IMR-90 (cell line): ENCODE results near the gene BTK. TPM values are rescaled to one million over a fixed set of nuclear protein-coding genes. Genes with fewer than 3 reads are reported as not detected.

Experiments
- ATAC-seq: fragments of 200-7000 bp; cut with Tn5 transposase; 2 replicates; pipeline ENCODE4 v1.9.1; 2020; ENCODE audit warnings: low read depth, mild to moderate bottlenecking, moderate library complexity
- BruUV-seq: library from RNA; stranded (reverse); fragments of 400-500 nt; replicated peaks from 2 replicates; lab custom pipeline; 2021; lab: Mats Ljungman, UMichigan
- CTCF ChIA-PET: fragments of 300-600 bp; formaldehyde crosslinking; extraction: SDS; loops from one replicate; lab custom pipeline; 2021; ENCODE audit warnings: antibody characterized with exemption; lab: Yijun Ruan, JAX
- POLR2A ChIA-PET: fragments of 300-600 bp; sonication (Branson Sonifier 250); formaldehyde crosslinking; loops from one replicate; lab custom pipeline; 2022; ENCODE audit warnings: antibody characterized with exemption; ENCODE audit not compliant: unreplicated experiment; lab: Charles Lee
- DNase-seq: peaks from one replicate; pipeline ENCODE4 v3.0.0; 2013
- H2AFZ ChIP-seq: replicated peaks from 2 replicates; pipeline ENCODE3; 2013; ENCODE audit warnings: low read length, mild to moderate bottlenecking; ENCODE audit not compliant: poor library complexity
- H2AK5ac ChIP-seq: 2 replicates; pipeline ENCODE4 v1.6.1; 2013; ENCODE audit warnings: low read depth, low read length, inconsistent platforms
- H2AK9ac ChIP-seq: replicated peaks from 2 replicates; pipeline ENCODE3; 2013; ENCODE audit warnings: mild to moderate bottlenecking, low read depth, low read length, moderate library complexity; ENCODE audit not compliant: poor library complexity
- H2BK120ac ChIP-seq: 2 replicates; pipeline ENCODE4 v1.6.1; 2013; ENCODE audit warnings: low read depth, low read length, inconsistent platforms
- H2BK15ac ChIP-seq: 3 replicates; pipeline ENCODE4 v1.6.1; 2013; ENCODE audit warnings: low read depth, low read length, inconsistent platforms
- H2BK20ac ChIP-seq: 2 replicates; pipeline ENCODE4 v1.6.1; 2013; ENCODE audit warnings: low read depth, mild to moderate bottlenecking, inconsistent platforms, low read length, moderate library complexity
- H2BK5ac ChIP-seq: 2 replicates; pipeline ENCODE4 v1.6.1; 2013; ENCODE audit warnings: mild to moderate bottlenecking, low read depth, low read length, inconsistent platforms; ENCODE audit not compliant: poor library complexity, severe bottlenecking
- H3K14ac ChIP-seq: replicated peaks from 2 replicates; pipeline ENCODE4 v1.6.1; 2013; ENCODE audit warnings: low read depth, low read length, inconsistent platforms
- H3K18ac ChIP-seq: 2 replicates; pipeline ENCODE4 v1.6.1; 2013; ENCODE audit warnings: low read depth, low read length, control low read depth
- H3K23ac ChIP-seq: 2 replicates; pipeline ENCODE4 v1.6.1; 2013; ENCODE audit warnings: low read depth, low read length, inconsistent platforms
- H3K27ac ChIP-seq: 2 replicates; pipeline ENCODE4 v1.5.1; 2013; ENCODE audit warnings: mild to moderate bottlenecking, control low read depth, low read length; ENCODE audit not compliant: insufficient read depth
- H3K27me3 ChIP-seq: 2 replicates; pipeline ENCODE4 v1.6.1; 2013; ENCODE audit warnings: low read length; ENCODE audit not compliant: control insufficient read depth, insufficient read depth
- H3K36me3 ChIP-seq: 2 replicates; pipeline ENCODE4 v1.6.1; 2013; ENCODE audit warnings: low read length, mixed read lengths; ENCODE audit not compliant: control insufficient read depth, insufficient read depth
- H3K4ac ChIP-seq: 2 replicates; pipeline ENCODE4 v1.6.1; 2013; ENCODE audit warnings: low read depth, low read length, inconsistent platforms
- H3K4me1 ChIP-seq: 2 replicates; pipeline ENCODE4 v1.6.1; 2013; ENCODE audit warnings: low read length, mixed read lengths; ENCODE audit not compliant: control insufficient read depth, insufficient read depth
- H3K4me2 ChIP-seq: 2 replicates; pipeline ENCODE4 v1.6.1; 2013; ENCODE audit warnings: low read depth, mild to moderate bottlenecking, control low read depth, low read length, moderate library complexity
- H3K4me3 ChIP-seq: 2 replicates; pipeline ENCODE4 v1.5.1; 2013; ENCODE audit warnings: low read depth, mild to moderate bottlenecking, control low read depth, low read length, moderate library complexity; ENCODE audit not compliant: insufficient read depth
- H3K56ac ChIP-seq: 2 replicates; pipeline ENCODE4 v1.6.1; 2013; ENCODE audit warnings: low read length, inconsistent platforms; ENCODE audit not compliant: insufficient read depth; ENCODE audit errors: extremely low read depth
- H3K79me1 ChIP-seq, 2 experiments: 2 replicates each; pipeline ENCODE4 v1.6.1; 2013; ENCODE audit warnings: low read length in 2 of 2, inconsistent platforms in 1 of 2, low read depth in 1 of 2
- H3K9ac ChIP-seq: 2 replicates; pipeline ENCODE4 v1.6.1; 2013; ENCODE audit warnings: low read depth, low read length, control low read depth
- H3K9me1 ChIP-seq: 2 replicates; pipeline ENCODE4 v1.6.1; 2013; ENCODE audit warnings: low read length, inconsistent platforms; ENCODE audit not compliant: insufficient read depth
- H3K9me3 ChIP-seq: 2 replicates; pipeline ENCODE4 v1.6.1; 2013; ENCODE audit warnings: low read length; ENCODE audit not compliant: control insufficient read depth, insufficient read depth
- H4K20me1 ChIP-seq: 2 replicates; pipeline ENCODE4 v1.6.1; 2013; ENCODE audit warnings: low read length, inconsistent platforms; ENCODE audit not compliant: insufficient read depth
- H4K5ac ChIP-seq: 2 replicates; pipeline ENCODE4 v1.6.1; 2013; ENCODE audit warnings: mild to moderate bottlenecking, low read depth, low read length, control low read depth
- H4K8ac ChIP-seq, 2 experiments: 2 replicates each; pipeline ENCODE4 v1.6.1; 2013; ENCODE audit warnings: low read depth in 2 of 2, low read length in 2 of 2, control low read depth in 1 of 2, inconsistent platforms in 1 of 2
- H4K91ac ChIP-seq: 2 replicates; pipeline ENCODE4 v1.6.1; 2013; ENCODE audit warnings: low read depth, low read length, inconsistent platforms; ENCODE audit not compliant: insufficient read depth
- BHLHE40 ChIP-seq: fragments of 150-350 bp; IDR thresholded peaks from 2 replicates; pipeline ENCODE4 v1.6.1; 2016; ENCODE audit warnings: mild to moderate bottlenecking, low read depth, low read length
- CEBPB ChIP-seq: IDR thresholded peaks from 2 replicates; pipeline ENCODE4 v1.6.1; 2012; ENCODE audit warnings: low read depth, low read length, improper control_type of control experiment
- CHD1 ChIP-seq: IDR thresholded peaks from 2 replicates; pipeline ENCODE4 v1.6.1; 2012; ENCODE audit warnings: low read depth, low read length, improper control_type of control experiment
- CTCF ChIP-seq: conservative IDR thresholded peaks from 2 replicates; pipeline ENCODE4 v1.5.1; 2012; ENCODE audit warnings: mild to moderate bottlenecking, low read depth, low read length, improper control_type of control experiment
- MAZ ChIP-seq: IDR thresholded peaks from 2 replicates; pipeline ENCODE4 v1.6.1; 2012; ENCODE audit warnings: low read depth, mild to moderate bottlenecking, low read length, improper control_type of control experiment, moderate library complexity, borderline replicate concordance
- MXI1 ChIP-seq: IDR thresholded peaks from 2 replicates; pipeline ENCODE4 v1.6.1; 2012; ENCODE audit warnings: low read depth, mild to moderate bottlenecking, low read length, moderate library complexity, borderline replicate concordance
- NFE2L2 ChIP-seq: fragments of 150-350 bp; IDR thresholded peaks from 2 replicates; pipeline ENCODE4 v1.6.1; 2016; ENCODE audit warnings: low read depth, mild to moderate bottlenecking, low read length
- POLR2A ChIP-seq: IDR thresholded peaks from 2 replicates; pipeline ENCODE4 v1.6.1; 2012; ENCODE audit warnings: mild to moderate bottlenecking, low read depth, low read length
- RAD21 ChIP-seq: IDR thresholded peaks from 2 replicates; pipeline ENCODE4 v1.6.1; 2012; ENCODE audit warnings: low read length, improper control_type of control experiment
- RCOR1 ChIP-seq: IDR thresholded peaks from 2 replicates; pipeline ENCODE4 v1.6.1; 2012; ENCODE audit warnings: mild to moderate bottlenecking, low read length, improper control_type of control experiment; ENCODE audit not compliant: insufficient replicate concordance
- RFX5 ChIP-seq: IDR thresholded peaks from 2 replicates; pipeline ENCODE4 v1.8.0; 2012; ENCODE audit warnings: low read depth, mild to moderate bottlenecking, low read length, moderate library complexity
- SMC3 ChIP-seq: fragments of 150-350 bp; IDR thresholded peaks from 2 replicates; pipeline ENCODE4 v1.6.1; 2016; ENCODE audit warnings: low read depth, mild to moderate bottlenecking, antibody characterized with exemption, low read length, moderate library complexity
- WGBS, 2 experiments: methylation state at CpG; one replicate each; pipeline versions ENCODE4 v1.1.5 to v1.1.7; 2013; ENCODE audit warnings: missing lambda C conversion rate in 2 of 2; ENCODE audit not compliant: insufficient read length in 1 of 2; ENCODE audit errors: extremely low coverage in 2 of 2; 5-methylcytosine and 5-hydroxymethylcytosine counted together
- dilution Hi-C: fragments of 300-500 bp; cut with HindIII; formaldehyde crosslinking; loops from one replicate; pipeline ENCODE4 v1.14.3; 2018; ENCODE audit warnings: low sequenced_read_pairs; ENCODE audit not compliant: unreplicated experiment
- in situ Hi-C: fragments of 300-500 bp; cut with MboI; formaldehyde crosslinking; loops from 3 replicates; pipeline ENCODE4 v1.14.3; 2019; ENCODE audit warnings: low sequenced_read_pairs, inconsistent platforms, mixed read lengths
- intact Hi-C: fragments of 100-400 bp; cut with micrococcal nuclease; formaldehyde crosslinking; loops from 2 replicates; pipeline ENCODE4 v1.10.0; 2022
- polyA plus RNA-seq, 3 experiments: library from polyadenylated mRNA; depleted of rRNA; stranded (reverse); fragments of >200 nt; gene quantifications; 2 replicates each; pipeline ENCODE4 v1.2.3, GENCODE V29; 2012; ENCODE audit warnings: low replicate concordance in 1 of 3
- total RNA-seq: library from RNA; depleted of rRNA; stranded (reverse); fragments of >200 nt; gene quantifications from 2 replicates; pipeline ENCODE4 v1.2.3, GENCODE V29; 2012

The BTK gene
- total and polyA plus RNA-seq, 2 of the 4 experiments (the other 2 are of a cell fraction), result not detected

DNA sequence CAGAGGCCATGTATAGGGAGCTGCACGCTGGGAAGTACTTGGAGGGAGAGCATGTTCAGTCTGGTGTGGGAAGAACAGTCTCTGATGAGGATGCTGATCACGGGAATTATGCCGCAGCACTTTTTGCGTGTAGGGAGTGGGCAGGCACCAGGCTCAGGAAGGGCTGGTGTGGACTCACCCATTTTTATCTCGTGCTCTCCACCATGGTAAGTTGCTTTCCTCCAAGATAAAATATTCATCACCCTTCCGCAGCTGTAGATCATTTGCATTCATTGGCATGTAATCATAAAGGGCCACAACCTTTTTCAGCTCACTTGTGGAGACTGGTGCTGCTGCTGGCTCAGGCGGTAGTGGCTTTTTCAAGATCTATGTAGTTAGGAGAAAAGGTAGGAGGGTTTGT, 25.6 kb downstream of the BTK start:
- Histone ChIP-seq H3K9ac (no peak overlapping the region), H2AK5ac (no peak overlapping the region), H2BK120ac (no peak overlapping the region), H4K5ac (no peak overlapping the region), H3K9me3 (no peaks in the 10 kb centered on the region), H4K20me1 (no peaks in the 10 kb centered on the region), H3K79me1 (no peaks in the 10 kb centered on the region), H3K4me1 (no peaks in the 10 kb centered on the region), H3K4me2 (no peak overlapping the region), H3K18ac (no peak overlapping the region), H4K91ac (no peak overlapping the region), H4K8ac (peak overlapping the region in 1 of 2 experiments; percentile 40; a peak in 1 of 4 replicates), H2BK15ac (no peak overlapping the region), H3K56ac (no peak overlapping the region), H3K36me3 (no peaks in the 10 kb centered on the region), H3K9me1 (peaks cover 5% of the 10 kb centered on the region; the same call in 1 of the 2 replicates), H3K23ac (no peak overlapping the region), H3K27me3 (peaks cover 10% of the 10 kb centered on the region; the same call in 1 of the 2 replicates), H2BK5ac (no peak overlapping the region), H3K4ac (peak overlapping the region; percentile 9; the same call in 1 of the 2 replicates), H3K4me3 (no peak overlapping the region), H2AK9ac (peak overlapping the region; percentile 63), H2BK20ac (no peak overlapping the region), H3K27ac (no peak overlapping the region), H2AFZ (peak overlapping the region; percentile 83), H3K14ac (no peak overlapping the region)
- ATAC-seq (no peak), DNase-seq (no peak)
- BruUV-seq, result no TSS peak
- dilution Hi-C loops (no loop called here), in situ Hi-C loops (no loop called here), intact Hi-C loops (no loop called here)
- WGBS, 2 experiments, result 50% methylated on average over 1 of the region's 7 CpGs; no CpG with 5 or more reads in 1 of the 2 experiments
- ChIA-PET POLR2A (no interaction called here), CTCF (no interaction called here)
- no peak for TF ChIP-seq NFE2L2
- no peak for TF ChIP-seq CHD1
- TF ChIP-seq RAD21, result no peak
- no peak for TF ChIP-seq CTCF
- no peak for TF ChIP-seq CEBPB
- no peak for TF ChIP-seq RCOR1
- no peak for TF ChIP-seq POLR2A
- no peak for TF ChIP-seq BHLHE40
- no peak for TF ChIP-seq MXI1
- TF ChIP-seq MAZ, result no peak
- TF ChIP-seq SMC3, result no peak
- no peak for TF ChIP-seq RFX5
